Ecto neural progenitor cell (in vitro differentiated cells): ENCODE measurements around the gene PERM1.
A peak's percentile ranks its signal among the peaks of the same experiment; 100 is the strongest.
"Not testable (repeated sequence)": the region's sequence is repeated elsewhere in the genome, so short reads cannot be mapped to it uniquely, and the experiment has no call there.

Experiments used
- DNase-seq: peaks from one replicate; pipeline ENCODE4 v3.0.0-alpha.2; 2018; ENCODE audit warnings: low spot score

The PERM1 gene

GRCh38 chr1:1014799-1015681 is 33.1 kb upstream of the PERM1 start:
- peak; percentile 61 for DNase-seq

- peak; percentile 63 for DNase-seq
Observed at GRCh38 chr1:1013922-1014648, 32.2 kb upstream of the PERM1 start.

GRCh38 chr1:1013105-1013921 is 31.4 kb upstream of the PERM1 start, which contains the start of gene ISG15:
Gene ISG15, plus strand, starts transcription at chr1:1013497. Its CDS starts 77 bp downstream, at chr1:1013574.
- peak; percentile 89 for DNase-seq

- peak; percentile 36 for DNase-seq
Observed at GRCh38 chr1:1012736-1013104, 30.8 kb upstream of the PERM1 start.

GRCh38 chr1:1011396-1011949 is 29.6 kb upstream of the PERM1 start:
- no peak for DNase-seq

GRCh38 chr1:1010131-1010530 is 28.2 kb upstream of the PERM1 start:
- DNase-seq: not testable (repeated sequence)

- peak; percentile 54 for DNase-seq
Observed at GRCh38 chr1:1006305-1007159, 24.6 kb upstream of the PERM1 start.

- no peak for DNase-seq
Observed at GRCh38 chr1:1005774-1006304, 23.9 kb upstream of the PERM1 start.

GRCh38 chr1:1004780-1005697 is 23.1 kb upstream of the PERM1 start:
- peak; percentile 75 for DNase-seq

- no peak for DNase-seq
Observed at GRCh38 chr1:1004420-1004779, 22.5 kb upstream of the PERM1 start.

- DNase-seq: peak; percentile 55
Observed at GRCh38 chr1:1003618-1004419, 21.9 kb upstream of the PERM1 start.

- peak; percentile 76 for DNase-seq
Observed at GRCh38 chr1:1001057-1001783, 19.3 kb upstream of the PERM1 start.

GRCh38 chr1:1000357-1001056 is 18.6 kb upstream of the PERM1 start:
- peak; percentile 91 for DNase-seq

- peak; percentile 98 for DNase-seq
Observed at GRCh38 chr1:999725-1000356, 17.9 kb upstream of the PERM1 start, which contains the start of gene HES4. Gene HES4, minus strand, starts transcription at chr1:1000097. Its CDS starts 124 bp downstream, at chr1:999973.

- DNase-seq: no peak
Observed at GRCh38 chr1:998995-999724, 17.3 kb upstream of the PERM1 start.

- DNase-seq: no peak
Observed at GRCh38 chr1:998745-998994, 16.8 kb upstream of the PERM1 start.
